Medulla oblongata (tissue), 1 donor: ENCODE data around the gene PDE3A.
"Not testable (repeated sequence)": the region's sequence is repeated elsewhere in the genome, so short reads cannot be mapped to it uniquely, and the experiment has no call there.

ENCODE experiments used
- DNase-seq: peaks from one replicate; pipeline ENCODE4 v3.0.0-alpha.2; 2015; ENCODE audit errors: extremely low spot score

Gene PDE3A

DNA sequence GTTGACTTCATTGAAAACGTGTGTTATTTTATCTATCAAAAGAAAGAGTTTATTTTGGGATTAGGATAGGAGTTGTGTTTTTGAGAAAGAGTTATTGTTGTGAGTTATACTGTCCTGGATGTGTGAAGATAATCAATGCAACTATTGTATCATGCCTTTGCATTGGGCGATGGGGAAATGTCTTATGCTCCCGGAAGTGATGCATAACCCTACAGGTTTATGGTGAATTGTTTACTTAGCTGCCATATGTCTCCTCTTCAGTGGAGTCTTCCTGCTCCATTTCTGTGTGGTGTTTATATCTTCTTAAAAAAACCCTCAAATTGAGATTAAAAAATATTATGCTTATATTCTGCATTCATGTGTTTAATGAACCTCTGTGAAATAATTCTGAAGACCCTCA is 6.5 kb downstream of the PDE3A start:
- no peak for DNase-seq

- DNase-seq, result no peak
Measured at GRCh38 chr12:20375560-20375959, 7.2 kb downstream of the PDE3A start.

GRCh38 chr12:20376984-20377383 is 8.6 kb downstream of the PDE3A start:
- DNase-seq, result no peak

GRCh38 chr12:20377750-20378149 is 9.4 kb downstream of the PDE3A start:
- DNase-seq, result no peak

- DNase-seq, result no peak
Measured at GRCh38 chr12:20382117-20382516, 13.8 kb downstream of the PDE3A start.

GRCh38 chr12:20383612-20384011 is 15.3 kb downstream of the PDE3A start:
- no peak for DNase-seq

DNA sequence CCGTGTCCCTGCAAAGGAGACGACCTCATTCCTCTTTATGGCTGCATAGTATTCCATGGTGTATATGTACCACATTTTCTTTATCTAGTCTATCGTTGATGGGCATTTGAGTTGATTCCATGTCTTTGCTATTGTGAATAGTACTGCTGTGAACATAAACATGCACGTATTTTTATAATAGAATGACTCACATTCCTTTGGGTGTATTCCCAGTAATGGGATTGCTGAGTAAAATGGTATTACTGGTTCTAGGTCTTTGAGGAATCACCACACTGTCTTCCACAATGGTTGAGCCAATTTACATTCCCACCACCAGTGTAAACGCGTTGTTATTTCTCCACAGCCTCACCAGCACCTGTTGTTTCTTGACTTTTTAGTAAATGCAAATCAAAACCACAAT is 16.5 kb downstream of the PDE3A start:
- not testable (repeated sequence) for DNase-seq

DNA sequence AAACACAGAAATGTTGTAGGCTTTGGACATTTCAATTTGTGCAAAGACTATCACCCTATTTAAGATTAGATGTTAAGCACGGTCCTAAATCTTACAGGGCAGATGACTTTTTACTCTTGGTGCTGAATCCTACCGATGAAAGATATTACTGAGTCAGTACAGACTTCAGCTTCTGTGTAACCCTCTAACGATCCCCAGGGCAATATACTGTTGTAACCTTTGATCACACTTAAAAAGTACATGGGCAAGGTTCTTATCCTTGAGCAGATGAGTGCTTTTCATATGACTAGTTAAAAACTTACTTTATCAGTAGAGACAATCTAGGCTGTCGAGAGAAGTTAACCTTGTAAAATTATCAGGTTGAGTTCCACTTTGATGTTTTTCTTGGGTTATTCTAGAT is 22.5 kb downstream of the PDE3A start:
- DNase-seq, result no peak

- DNase-seq, result no peak
Measured at GRCh38 chr12:20392339-20392738, 24.0 kb downstream of the PDE3A start.

DNA sequence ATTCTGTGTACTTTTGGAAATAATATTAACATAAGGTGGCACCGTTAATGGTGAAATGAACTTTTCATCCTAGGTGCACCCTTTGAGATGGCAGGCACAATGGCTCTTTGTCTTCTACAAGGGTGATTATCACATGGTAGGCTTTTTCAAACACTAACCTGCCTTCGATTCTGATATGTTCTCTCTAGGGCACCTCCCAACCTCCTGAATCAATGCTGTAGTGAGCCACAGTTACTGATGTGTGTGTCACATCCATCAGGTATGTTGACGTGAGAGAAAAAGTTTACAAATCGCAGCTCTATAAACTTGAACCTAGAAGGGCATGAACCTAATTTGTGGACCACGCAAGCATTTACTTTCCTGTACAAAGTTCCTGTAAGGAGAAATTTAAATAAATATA is 25.4 kb downstream of the PDE3A start:
- no peak for DNase-seq

DNA sequence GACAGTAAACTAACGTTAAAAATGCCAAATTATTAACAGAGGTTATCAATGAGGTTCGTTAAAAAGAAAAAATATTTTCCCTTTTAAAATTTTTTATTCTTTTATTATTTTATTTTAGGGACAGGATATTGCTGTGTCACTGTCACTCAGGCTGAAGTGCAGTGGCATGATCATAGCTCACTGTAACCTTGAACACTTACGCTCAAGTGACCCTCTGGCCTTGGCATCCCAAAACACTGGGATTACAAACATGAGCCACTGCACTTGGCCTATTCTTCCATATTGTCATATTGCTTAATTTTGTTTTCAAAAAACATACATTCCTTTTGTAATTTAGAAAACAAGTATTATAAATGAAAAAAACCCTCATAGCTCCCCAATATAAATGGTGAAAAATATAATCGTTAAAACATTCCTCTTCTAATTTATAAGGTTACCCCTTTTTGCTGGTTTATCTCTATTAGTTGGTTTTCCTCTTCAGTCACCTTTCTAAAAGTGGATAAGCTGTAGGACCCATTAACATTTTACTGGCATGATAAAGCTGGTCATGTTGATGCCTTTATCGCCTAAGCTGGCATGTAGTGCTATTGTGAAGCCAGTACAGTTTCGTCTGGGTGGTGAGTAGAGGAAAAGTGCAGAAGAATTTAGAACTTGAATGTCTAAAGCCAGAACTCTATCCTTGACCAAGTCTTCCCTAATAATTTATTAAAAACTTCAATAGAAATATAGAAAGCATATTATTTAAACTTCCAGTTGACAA is 27.6 kb downstream of the PDE3A start:
- DNase-seq, result no peak

DNA sequence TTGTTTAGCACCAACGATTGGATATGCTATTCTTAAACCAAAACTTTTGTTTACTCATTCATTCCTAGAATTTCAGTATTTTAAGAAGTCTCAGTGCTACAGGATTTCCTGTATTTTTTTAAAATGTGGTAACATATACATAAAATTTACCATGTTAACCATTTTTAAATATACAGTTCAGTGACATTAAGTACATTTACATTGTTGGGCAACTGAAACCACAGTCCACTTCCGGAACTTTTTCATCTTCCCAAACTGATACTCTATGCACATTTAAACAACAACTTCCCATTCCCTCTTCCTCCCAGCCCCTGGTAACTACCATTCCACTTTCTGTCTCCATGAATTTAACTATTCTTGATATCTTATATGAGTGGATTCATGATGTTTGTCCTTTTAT is 30.3 kb downstream of the PDE3A start:
- DNase-seq, result no peak

DNA sequence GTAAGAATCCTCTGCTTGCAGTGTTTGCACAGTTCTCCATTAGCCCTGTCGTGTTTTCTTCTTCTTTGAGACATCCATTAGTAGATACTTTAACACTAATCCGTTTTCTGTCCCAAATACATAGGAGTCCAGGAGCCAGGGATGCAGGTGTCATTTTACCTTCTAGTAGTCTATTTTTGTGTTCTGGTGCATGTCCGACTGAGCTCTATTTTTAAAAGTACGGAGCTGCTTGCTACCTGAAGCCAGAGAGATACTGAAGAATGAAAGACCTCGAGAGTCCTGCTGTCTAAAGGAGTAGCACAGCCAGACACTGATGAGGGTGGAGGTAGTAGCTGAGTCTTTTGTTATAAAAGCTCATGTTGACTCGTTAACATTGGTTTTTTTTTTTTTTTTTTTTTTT is 31.7 kb downstream of the PDE3A start:
- no peak for DNase-seq

GRCh38 chr12:20403230-20403629 is 34.9 kb downstream of the PDE3A start:
- DNase-seq, result no peak

GRCh38 chr12:20404576-20405346 is 36.4 kb downstream of the PDE3A start:
- peak; percentile 46 for DNase-seq

GRCh38 chr12:20409607-20410377 is 41.5 kb downstream of the PDE3A start:
- DNase-seq, result no peak

GRCh38 chr12:20410734-20411133 is 42.4 kb downstream of the PDE3A start:
- DNase-seq, result no peak

- no peak for DNase-seq
Measured at GRCh38 chr12:20411345-20411744, 43.0 kb downstream of the PDE3A start.

- DNase-seq, result no peak
Measured at GRCh38 chr12:20415028-20415427, 46.7 kb downstream of the PDE3A start.

- no peak for DNase-seq
Measured at GRCh38 chr12:20415641-20416040, 47.3 kb downstream of the PDE3A start.

GRCh38 chr12:20420557-20420956 is 52.2 kb downstream of the PDE3A start:
- no peak for DNase-seq

GRCh38 chr12:20421421-20421820 is 53.1 kb downstream of the PDE3A start:
- DNase-seq, result no peak

DNA sequence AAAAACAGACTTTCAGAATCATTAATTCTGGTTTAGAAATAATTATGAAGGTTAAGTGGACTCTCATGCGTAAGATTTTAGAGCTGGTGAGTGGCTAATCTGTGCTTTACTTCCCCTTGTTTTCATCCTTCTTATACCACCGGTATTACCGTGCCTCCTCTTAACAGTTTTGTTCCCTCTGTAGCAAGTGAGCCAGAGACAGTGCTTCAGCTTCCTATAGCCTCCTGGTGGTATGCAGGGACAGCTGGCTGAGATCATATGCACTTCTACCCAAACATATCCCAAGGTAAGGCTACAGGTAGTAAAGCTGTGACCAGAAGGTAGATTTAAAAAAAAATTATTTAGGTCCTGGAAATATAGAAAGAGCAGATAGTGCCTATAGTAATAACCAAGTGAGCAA is 55.2 kb downstream of the PDE3A start:
- DNase-seq, result no peak
